Skeletal muscle tissue (tissue), 4 donors: ENCODE measurements around the gene TRIP13. TPM values are rescaled to one million over a fixed set of nuclear protein-coding genes. Genes with fewer than 3 reads are reported as not detected.

Experiments used
- H3K27ac ChIP-seq: one replicate; pipeline ENCODE4 v1.7.0; 2013; ENCODE audit warnings: mild to moderate bottlenecking, low read depth, low read length, inconsistent platforms
- H3K27me3 ChIP-seq, 3 donors: one replicate each; pipeline ENCODE4 v1.7.0; 2013; ENCODE audit warnings: low read length in 3 of 3; ENCODE audit not compliant: control insufficient read depth in 3 of 3, insufficient read depth in 3 of 3
- H3K36me3 ChIP-seq, 3 donors: one replicate each; pipeline ENCODE4 v1.7.0; 2013; ENCODE audit warnings: low read length in 3 of 3; ENCODE audit not compliant: control insufficient read depth in 3 of 3, insufficient read depth in 3 of 3
- H3K4me1 ChIP-seq, 3 donors: one replicate each; pipeline ENCODE4 v1.7.0; 2013; ENCODE audit warnings: low read length in 3 of 3, mild to moderate bottlenecking in 3 of 3; ENCODE audit not compliant: control insufficient read depth in 3 of 3, insufficient read depth in 3 of 3
- H3K4me3 ChIP-seq, 3 donors: one replicate each; pipeline ENCODE4 v1.7.0; 2013; ENCODE audit warnings: low read length in 3 of 3
- H3K9ac ChIP-seq, 3 donors: one replicate each; pipeline ENCODE4 v1.7.0; 2013; ENCODE audit warnings: low read length in 3 of 3, mild to moderate bottlenecking in 3 of 3, moderate library complexity in 2 of 3, low read depth in 1 of 3
- H3K9me3 ChIP-seq, 3 donors: one replicate each; pipeline ENCODE4 v1.7.0; 2013; ENCODE audit warnings: low read length in 3 of 3; ENCODE audit not compliant: control insufficient read depth in 3 of 3
- total RNA-seq: library from RNA; depleted of rRNA; stranded (reverse); fragments of >200 nt; gene quantifications from one replicate; pipeline ENCODE4 v1.2.3, GENCODE V29; 2014
- donor health status: Osteomylitis.

The TRIP13 gene
- total RNA-seq, 1 donor from 2014 or later = 5.7 TPM

GRCh38 chr5:944992-945685 is 52.5 kb downstream of the TRIP13 start:
- H3K27me3 ChIP-seq = peaks cover 62 to 70% (median 65%) of the 10 kb centered on the region in 3 donors

GRCh38 chr5:945691-946551 is 53.2 kb downstream of the TRIP13 start:
- Histone ChIP-seq H3K4me1 (peaks cover 4 to 18% (median 13%) of the 10 kb centered on the region in 3 donors), H3K9me3 (peaks cover 0 to 2% (median 0%) of the 10 kb centered on the region in 3 donors), H3K4me3 (no peak overlapping the region), H3K27ac (no peak overlapping the region), H3K36me3 (no peaks in the 10 kb centered on the region), H3K9ac (no peak overlapping the region), H3K27me3 (peaks cover 65 to 78% (median 67%) of the 10 kb centered on the region in 3 donors)

More at GRCh38 chr5:944992-945685, 52.5 kb downstream of the TRIP13 start:
- no peak overlapping the region for H3K27ac ChIP-seq
- no peaks in the 10 kb centered on the region for H3K9me3 ChIP-seq
- no peak overlapping the region for H3K9ac ChIP-seq
- no peaks in the 10 kb centered on the region for H3K36me3 ChIP-seq
- no peak overlapping the region for H3K4me3 ChIP-seq
- peaks cover 4 to 18% (median 13%) of the 10 kb centered on the region in 3 donors for H3K4me1 ChIP-seq

GRCh38 chr5:946720-947625 is 54.3 kb downstream of the TRIP13 start:
- Histone ChIP-seq H3K9ac (no peak overlapping the region), H3K27me3 (peaks cover 68 to 88% (median 75%) of the 10 kb centered on the region in 3 donors), H3K4me1 (peaks cover 4 to 18% (median 13%) of the 10 kb centered on the region in 3 donors), H3K9me3 (peaks cover 0 to 2% (median 0%) of the 10 kb centered on the region in 3 donors), H3K36me3 (no peaks in the 10 kb centered on the region), H3K4me3 (no peak overlapping the region), H3K27ac (no peak overlapping the region)

GRCh38 chr5:947626-948471 is 55.2 kb downstream of the TRIP13 start:
- peaks cover 77 to 97% (median 81%) of the 10 kb centered on the region in 3 donors for H3K27me3 ChIP-seq
- no peaks in the 10 kb centered on the region for H3K36me3 ChIP-seq
- H3K4me3 ChIP-seq = no peak overlapping the region
- H3K27ac ChIP-seq = no peak overlapping the region
- no peak overlapping the region for H3K9ac ChIP-seq
- H3K9me3 ChIP-seq = peaks cover 0 to 2% (median 0%) of the 10 kb centered on the region in 3 donors
- H3K4me1 ChIP-seq = peaks cover 4 to 18% (median 13%) of the 10 kb centered on the region in 3 donors

- H3K36me3 ChIP-seq = no peaks in the 10 kb centered on the region
- peaks cover 4 to 18% (median 13%) of the 10 kb centered on the region in 3 donors for H3K4me1 ChIP-seq
- H3K27me3 ChIP-seq = peaks cover 78 to 96% (median 81%) of the 10 kb centered on the region in 3 donors
- peaks cover 0 to 2% (median 0%) of the 10 kb centered on the region in 3 donors for H3K9me3 ChIP-seq
- no peak overlapping the region for H3K9ac ChIP-seq
- no peak overlapping the region for H3K27ac ChIP-seq
- H3K4me3 ChIP-seq = no peak overlapping the region
These were observed 56.0 kb downstream of the TRIP13 start for GRCh38 chr5:948472-949274.

GRCh38 chr5:949275-949543 is 56.5 kb downstream of the TRIP13 start:
- Histone ChIP-seq H3K27ac (no peak overlapping the region), H3K4me1 (peaks cover 4 to 18% (median 13%) of the 10 kb centered on the region in 3 donors), H3K36me3 (no peaks in the 10 kb centered on the region), H3K9ac (no peak overlapping the region), H3K9me3 (peaks cover 0 to 2% (median 0%) of the 10 kb centered on the region in 3 donors), H3K4me3 (no peak overlapping the region), H3K27me3 (peaks cover 77 to 97% (median 81%) of the 10 kb centered on the region in 3 donors)

- no peak overlapping the region for H3K27ac ChIP-seq
- peaks cover 69 to 91% (median 73%) of the 10 kb centered on the region in 3 donors for H3K27me3 ChIP-seq
- H3K9ac ChIP-seq = no peak overlapping the region
- peaks cover 0 to 2% (median 0%) of the 10 kb centered on the region in 3 donors for H3K9me3 ChIP-seq
- no peaks in the 10 kb centered on the region for H3K36me3 ChIP-seq
- H3K4me1 ChIP-seq = peaks cover 4 to 18% (median 13%) of the 10 kb centered on the region in 3 donors
- H3K4me3 ChIP-seq = no peak overlapping the region
These were observed 57.3 kb downstream of the TRIP13 start for GRCh38 chr5:949815-950560.

GRCh38 chr5:951940-952596 is 59.4 kb downstream of the TRIP13 start:
- peaks cover 0 to 2% (median 0%) of the 10 kb centered on the region in 3 donors for H3K9me3 ChIP-seq
- peaks cover 6 to 14% (median 8%) of the 10 kb centered on the region in 3 donors for H3K4me1 ChIP-seq
- no peak overlapping the region for H3K4me3 ChIP-seq
- no peak overlapping the region for H3K27ac ChIP-seq
- H3K27me3 ChIP-seq = peaks cover 60 to 83% (median 67%) of the 10 kb centered on the region in 3 donors
- H3K36me3 ChIP-seq = no peaks in the 10 kb centered on the region
- H3K9ac ChIP-seq = no peak overlapping the region
